A673 (cell line): ENCODE results near the gene OR4C16. TPM values are rescaled to one million over a fixed set of nuclear protein-coding genes. Genes with fewer than 3 reads are reported as not detected.

Experiments used
- Bru-seq: library from RNA; stranded (reverse); fragments of 400-500 nt; gene quantifications from one replicate; lab custom pipeline; 2021; lab: Mats Ljungman, UMichigan
- BruChase-seq, 2 experiments: library from RNA; stranded (reverse); fragments of 400-500 nt; gene quantifications; one replicate each; lab custom pipeline; 2021; lab: Mats Ljungman, UMichigan
- BruUV-seq: library from RNA; stranded (reverse); fragments of 400-500 nt; replicated peaks from 2 replicates; lab custom pipeline; 2021; lab: Mats Ljungman, UMichigan
- CTCF ChIA-PET: fragments of 300-600 bp; sonication (Branson Sonifier 250); formaldehyde crosslinking; loops from one replicate; lab custom pipeline; 2022; ENCODE audit warnings: antibody characterized with exemption; lab: Charles Lee
- POLR2A ChIA-PET: fragments of 300-600 bp; sonication (Branson Sonifier 250); formaldehyde crosslinking; loops from one replicate; lab custom pipeline; 2022; ENCODE audit warnings: antibody characterized with exemption; ENCODE audit not compliant: low non-redundant PET; lab: Charles Lee
- DNase-seq: peaks from one replicate; pipeline ENCODE4 v3.0.0-alpha.2; 2015; ENCODE audit warnings: low spot score
- H3K27ac ChIP-seq: fragments of 200-600 bp; sonication (generic); 2 replicates; pipeline ENCODE4 v1.5.1; 2016; ENCODE audit warnings: mixed run types, low read depth, mild to moderate bottlenecking, mixed read lengths, antibody characterized with exemption, low read length; ENCODE audit not compliant: poor library complexity, severe bottlenecking
- H3K27me3 ChIP-seq: fragments of 200-600 bp; sonication (generic); replicated peaks from 2 replicates; pipeline ENCODE4 v1.6.1; 2017; ENCODE audit warnings: mixed run types, low read depth, mild to moderate bottlenecking, mixed read lengths, antibody characterized with exemption, low read length; ENCODE audit not compliant: insufficient read depth, poor library complexity
- H3K36me3 ChIP-seq: fragments of 200-600 bp; sonication (generic); 2 replicates; pipeline ENCODE4 v1.6.1; 2016; ENCODE audit warnings: mixed run types, mild to moderate bottlenecking, mixed read lengths, antibody characterized with exemption, low read length; ENCODE audit not compliant: insufficient read depth, poor library complexity, severe bottlenecking
- H3K4me1 ChIP-seq: fragments of 200-600 bp; sonication (generic); 2 replicates; pipeline ENCODE4 v1.6.1; 2017; ENCODE audit warnings: mixed run types, mild to moderate bottlenecking, mixed read lengths, antibody characterized with exemption, low read length; ENCODE audit not compliant: insufficient read depth, poor library complexity, severe bottlenecking
- H3K4me3 ChIP-seq: fragments of 200-600 bp; sonication (generic); 2 replicates; pipeline ENCODE4 v1.5.1; 2016; ENCODE audit warnings: low read depth, mixed run types, mild to moderate bottlenecking, mixed read lengths, low read length; ENCODE audit not compliant: poor library complexity, severe bottlenecking
- H3K9me3 ChIP-seq: fragments of 200-600 bp; sonication (generic); 2 replicates; pipeline ENCODE4 v1.6.1; 2016; ENCODE audit warnings: mixed run types, low read depth, mild to moderate bottlenecking, mixed read lengths, antibody characterized with exemption, low read length; ENCODE audit not compliant: poor library complexity, severe bottlenecking
- EZH2 ChIP-seq: fragments of 200-600 bp; sonication (generic); IDR thresholded peaks from 2 replicates; pipeline ENCODE4 v1.6.1; 2017; ENCODE audit warnings: borderline replicate concordance, low read depth, mild to moderate bottlenecking, mixed read lengths, antibody characterized with exemption, low read length; ENCODE audit not compliant: poor library complexity, severe bottlenecking
- intact Hi-C: fragments of 100-400 bp; cut with micrococcal nuclease; formaldehyde crosslinking; loops from one replicate; pipeline ENCODE4 v1.10.0; 2022; ENCODE audit not compliant: unreplicated experiment
- long read RNA-seq: library from polyadenylated mRNA; stranded (forward); transcript quantifications from one replicate; pipeline ENCODE4 v2.0.0, GENCODE V29; 2022
- total RNA-seq: library from RNA; stranded (reverse); gene quantifications from 2 replicates; pipeline ENCODE4 v1.2.3, GENCODE V29; 2021
- TF ChIP-seq, protein P1 (sequence below): fragments of 300-800, 200-600 bp; sonication (generic); conservative IDR thresholded peaks from 2 replicates; pipeline ENCODE4 v1.5.1; 2017; ENCODE audit warnings: low read depth, mild to moderate bottlenecking, antibody characterized with exemption, low read length, moderate library complexity, mixed read lengths

OR4C16 gene, protein sequence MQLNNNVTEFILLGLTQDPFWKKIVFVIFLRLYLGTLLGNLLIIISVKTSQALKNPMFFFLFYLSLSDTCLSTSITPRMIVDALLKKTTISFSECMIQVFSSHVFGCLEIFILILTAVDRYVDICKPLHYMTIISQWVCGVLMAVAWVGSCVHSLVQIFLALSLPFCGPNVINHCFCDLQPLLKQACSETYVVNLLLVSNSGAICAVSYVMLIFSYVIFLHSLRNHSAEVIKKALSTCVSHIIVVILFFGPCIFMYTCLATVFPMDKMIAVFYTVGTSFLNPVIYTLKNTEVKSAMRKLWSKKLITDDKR
- total RNA-seq (not detected in 2 replicates), Bru-seq, nascent RNA (not detected), BruChase-seq, experiment 1, labeled RNA remaining after a 2-hour chase (not detected), BruChase-seq, experiment 2, labeled RNA remaining after a 6-hour chase (not detected)
- long read RNA-seq: 0 reads

DNA sequence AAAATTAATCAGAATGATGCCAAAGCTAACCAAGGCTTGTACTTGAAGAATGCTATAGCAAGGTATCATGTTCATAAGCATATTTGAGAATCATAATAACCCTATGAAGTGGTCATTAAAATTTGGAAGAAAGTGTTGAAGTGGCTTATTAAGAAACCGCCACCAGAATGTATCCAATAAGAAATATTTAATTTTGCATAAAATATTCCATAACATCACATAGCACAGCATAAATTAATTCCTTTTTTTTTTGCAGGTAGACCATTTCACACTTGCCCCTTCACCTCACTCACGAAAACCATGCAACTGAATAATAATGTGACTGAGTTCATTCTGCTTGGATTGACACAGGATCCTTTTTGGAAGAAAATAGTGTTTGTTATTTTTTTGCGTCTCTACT lies at the start of gene OR4C16:
OR4C16 (plus strand) TSS at position 301 of the 400 bp plus-strand sequence; CDS start at position 301, 0 bp downstream.
- POLR2A ChIA-PET: no interaction called here
- H3K9me3 ChIP-seq: peaks cover 35% of the 10 kb centered on the region
- CTCF ChIA-PET: no interaction called here

DNA sequence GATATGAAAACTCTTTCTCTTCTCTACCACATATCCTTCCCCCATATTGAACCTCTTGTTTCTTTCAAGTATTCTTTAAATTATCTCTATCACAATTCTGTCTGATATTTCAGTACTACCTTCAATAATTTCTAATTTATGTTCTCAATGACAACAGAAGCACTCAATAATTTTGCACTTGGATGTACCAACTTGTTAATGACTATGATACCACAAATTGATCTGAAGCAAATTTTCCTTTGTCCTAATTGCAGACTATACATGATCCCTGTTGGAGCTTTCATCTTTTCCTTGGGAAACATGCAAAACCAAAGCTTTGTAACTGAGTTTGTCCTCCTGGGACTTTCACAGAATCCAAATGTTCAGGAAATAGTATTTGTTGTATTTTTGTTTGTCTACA lies 17.8 kb upstream of the OR4C16 start, which contains the start of gene OR4C15:
OR4C15 (plus strand) TSS at position 301 of the 400 bp plus-strand sequence; CDS start at position 301, 0 bp downstream.
- ChIA-PET POLR2A (no interaction called here), CTCF (no interaction called here)
- intact Hi-C loops: no loop called here
- Histone ChIP-seq H3K9me3 (peaks cover 33% of the 10 kb centered on the region), H3K36me3 (no peaks in the 10 kb centered on the region), H3K27ac (no peak within 1 kb of the TSS), H3K4me3 (no peak within 1 kb of the TSS), H3K27me3 (no peaks in the 10 kb centered on the region), H3K4me1 (no peaks in the 10 kb centered on the region)
- no TSS peak for BruUV-seq
- TF ChIP-seq EZH2: no peak
- TF ChIP-seq, protein P1, sequence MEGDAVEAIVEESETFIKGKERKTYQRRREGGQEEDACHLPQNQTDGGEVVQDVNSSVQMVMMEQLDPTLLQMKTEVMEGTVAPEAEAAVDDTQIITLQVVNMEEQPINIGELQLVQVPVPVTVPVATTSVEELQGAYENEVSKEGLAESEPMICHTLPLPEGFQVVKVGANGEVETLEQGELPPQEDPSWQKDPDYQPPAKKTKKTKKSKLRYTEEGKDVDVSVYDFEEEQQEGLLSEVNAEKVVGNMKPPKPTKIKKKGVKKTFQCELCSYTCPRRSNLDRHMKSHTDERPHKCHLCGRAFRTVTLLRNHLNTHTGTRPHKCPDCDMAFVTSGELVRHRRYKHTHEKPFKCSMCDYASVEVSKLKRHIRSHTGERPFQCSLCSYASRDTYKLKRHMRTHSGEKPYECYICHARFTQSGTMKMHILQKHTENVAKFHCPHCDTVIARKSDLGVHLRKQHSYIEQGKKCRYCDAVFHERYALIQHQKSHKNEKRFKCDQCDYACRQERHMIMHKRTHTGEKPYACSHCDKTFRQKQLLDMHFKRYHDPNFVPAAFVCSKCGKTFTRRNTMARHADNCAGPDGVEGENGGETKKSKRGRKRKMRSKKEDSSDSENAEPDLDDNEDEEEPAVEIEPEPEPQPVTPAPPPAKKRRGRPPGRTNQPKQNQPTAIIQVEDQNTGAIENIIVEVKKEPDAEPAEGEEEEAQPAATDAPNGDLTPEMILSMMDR: no peak
- DNase-seq: no peak

More for the DNA sequence above, at the start of gene OR4C16:
- Histone ChIP-seq H3K27ac (no peak within 1 kb of the TSS), H3K4me3 (no peak within 1 kb of the TSS), H3K4me1 (no peaks in the 10 kb centered on the region), H3K36me3 (no peaks in the 10 kb centered on the region), H3K27me3 (no peaks in the 10 kb centered on the region)
- no peak for TF ChIP-seq EZH2
- TF ChIP-seq, protein P1: no peak
- no peak for DNase-seq
- no TSS peak for BruUV-seq
- intact Hi-C loops: no loop called here

GRCh38 chr11:55572548-55572947 lies 620 bp downstream of the OR4C16 start:
- intact Hi-C loops: no loop called here
- no peak overlapping the region for H3K27ac ChIP-seq
- no peak for TF ChIP-seq EZH2
- TF ChIP-seq, protein P1: no peak
- ChIA-PET CTCF (no interaction called here), POLR2A (no interaction called here)
- no peak for DNase-seq
- no peaks in the 10 kb centered on the region for H3K36me3 ChIP-seq
- H3K9me3 ChIP-seq: peaks cover 35% of the 10 kb centered on the region
- BruUV-seq: no TSS peak
- no peaks in the 10 kb centered on the region for H3K27me3 ChIP-seq
- H3K4me1 ChIP-seq: no peaks in the 10 kb centered on the region
- H3K4me3 ChIP-seq: no peak overlapping the region
